Epithelial cell of umbilical artery (primary cell): ENCODE measurements around the gene SP7. TPM values are rescaled to one million over a fixed set of nuclear protein-coding genes. Genes with fewer than 3 reads are reported as not detected.

Experiments used
- total RNA-seq: library from RNA; depleted of rRNA; stranded (reverse); fragments of >200 nt; gene quantifications from 2 replicates; pipeline ENCODE4 v1.2.3, GENCODE V29; 2014

Gene SP7
- not detected in 2 replicates for total RNA-seq

DNA sequence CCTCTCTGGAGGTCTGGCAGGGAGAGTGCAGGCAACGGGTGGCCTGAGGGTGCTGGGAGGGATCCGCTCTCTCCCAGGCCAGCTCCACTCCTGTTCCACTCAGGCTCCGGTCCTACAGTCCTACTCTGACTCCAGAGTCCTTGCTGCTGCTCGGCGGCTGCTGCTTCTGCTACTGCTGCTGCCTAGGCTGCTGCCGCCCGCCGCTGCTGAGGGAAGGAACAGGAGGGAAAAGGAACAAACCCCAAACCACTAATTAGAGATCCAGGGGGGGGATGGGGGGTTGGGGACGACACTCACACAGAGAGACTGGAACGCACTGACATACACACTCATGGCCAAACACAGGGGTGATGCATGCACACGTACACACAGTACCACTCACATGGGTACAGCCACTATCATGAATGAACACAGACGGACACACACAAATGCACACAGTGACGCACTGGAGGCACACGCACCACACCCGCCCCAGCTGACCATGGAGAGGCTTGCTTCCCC lies at the start of gene SP7:
TSS of gene SP7 (minus strand) at position 174 of the 501 bp plus-strand sequence. CDS start 708 bp downstream, outside the sequence.

DNA sequence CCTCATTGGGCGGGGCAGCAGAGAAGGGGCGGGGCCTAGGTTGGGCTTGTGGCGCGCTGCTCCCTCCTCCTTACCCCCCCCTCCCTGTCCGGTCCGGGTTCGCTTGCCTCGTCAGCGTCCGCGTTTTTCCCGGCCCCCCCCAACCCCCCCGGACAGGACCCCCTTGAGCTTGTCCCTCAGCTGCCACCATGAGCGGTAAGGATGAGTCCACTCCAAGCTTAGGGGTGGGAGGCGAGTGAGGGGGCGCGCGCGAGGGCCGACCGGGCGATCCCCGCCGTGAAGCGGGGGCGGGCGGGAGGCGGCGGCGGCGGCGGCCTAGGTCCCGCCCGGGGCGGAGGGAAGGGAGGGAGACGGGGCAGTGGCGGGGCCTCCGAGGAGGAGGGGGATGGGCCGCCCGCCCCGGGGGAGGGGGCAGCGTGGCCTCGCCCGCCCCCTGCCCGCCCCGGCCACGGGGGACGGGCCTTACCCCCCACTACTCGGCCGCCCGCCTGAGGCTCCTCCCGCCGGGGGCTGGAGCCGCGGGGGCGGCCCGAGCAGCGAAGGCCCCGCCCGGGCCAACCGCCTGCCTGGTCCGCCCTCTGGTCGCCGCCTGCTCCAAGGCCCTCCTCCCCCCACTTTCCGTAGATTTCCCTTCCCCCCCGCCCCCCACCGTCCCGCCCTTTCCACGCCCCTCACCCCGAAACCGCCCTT lies 44.1 kb upstream of the SP7 start, which contains the start of gene SP1:
TSS of gene SP1 (plus strand) at position 73 of the 690 bp plus-strand sequence. CDS start at position 189, 116 bp downstream.

GRCh38 chr12:53299454-53300180 lies 36.5 kb downstream of the SP7 start, which contains the start of gene MYG1:
Gene MYG1 (plus strand): TSS chr12:53299695. CDS start chr12:53299738, 43 bp downstream.

GRCh38 chr12:53295070-53295890 lies 40.9 kb downstream of the SP7 start, which contains the start of gene PFDN5:
Gene PFDN5 (plus strand): TSS chr12:53295542. CDS start chr12:53295568, 26 bp downstream.

Other genes with a start within 250 kb of the SP7 start
- gene IGFBP6, start 238.7 kb downstream of the SP7 start, total RNA-seq, result 8.4 and 13.1 TPM in 2 replicates
- not detected in 2 replicates for gene SOAT2, start 232.9 kb downstream of the SP7 start, total RNA-seq
- 12.7 and 14.0 TPM in 2 replicates for gene ZNF740, start 155.6 kb downstream of the SP7 start, total RNA-seq
- gene CSAD, start 155.4 kb downstream of the SP7 start, total RNA-seq, result 2.6 and 4.6 TPM in 2 replicates
- gene ITGB7, start 129.1 kb downstream of the SP7 start, total RNA-seq, result 0.15 TPM in 1 of 2 replicates, not detected in the other
- gene RARG, start 104.1 kb downstream of the SP7 start, total RNA-seq, result 2.9 and 4.3 TPM in 2 replicates
- gene ESPL1, start 68.1 kb downstream of the SP7 start, total RNA-seq, result 4.9 and 18.1 TPM in 2 replicates
- gene PFDN5, start 40.8 kb downstream of the SP7 start, total RNA-seq, result 460 and 474 TPM in 2 replicates
- gene MYG1, start 36.7 kb downstream of the SP7 start, total RNA-seq, result 35.9 and 40.3 TPM in 2 replicates
- gene AAAS, start 14.7 kb downstream of the SP7 start, total RNA-seq, result 34.8 and 47.7 TPM in 2 replicates
- gene SP1, start 43.8 kb upstream of the SP7 start, total RNA-seq, result 16.9 and 28.0 TPM in 2 replicates
- gene AMHR2, start 87.5 kb upstream of the SP7 start, total RNA-seq, result not detected in 2 replicates
- gene PRR13, start 105.4 kb upstream of the SP7 start, total RNA-seq, result 20.4 and 20.8 TPM in 2 replicates
- 264 and 269 TPM in 2 replicates for gene PCBP2, start 115.7 kb upstream of the SP7 start, total RNA-seq
- gene MAP3K12, start 163.1 kb upstream of the SP7 start, total RNA-seq, result 16.4 and 16.6 TPM in 2 replicates
- gene TARBP2, start 164.9 kb upstream of the SP7 start, total RNA-seq, result 53.3 and 57.5 TPM in 2 replicates
- not detected in 2 replicates for gene NPFF, start 171.1 kb upstream of the SP7 start, total RNA-seq